ENCODE measurements around the gene MTTP. TPM values are rescaled to one million over a fixed set of nuclear protein-coding genes. Genes with fewer than 3 reads are reported as not detected.

The MTTP gene
- total and polyA plus RNA-seq, 2 experiments from 2014 or later, result 0.08 to 0.14 TPM

DNA sequence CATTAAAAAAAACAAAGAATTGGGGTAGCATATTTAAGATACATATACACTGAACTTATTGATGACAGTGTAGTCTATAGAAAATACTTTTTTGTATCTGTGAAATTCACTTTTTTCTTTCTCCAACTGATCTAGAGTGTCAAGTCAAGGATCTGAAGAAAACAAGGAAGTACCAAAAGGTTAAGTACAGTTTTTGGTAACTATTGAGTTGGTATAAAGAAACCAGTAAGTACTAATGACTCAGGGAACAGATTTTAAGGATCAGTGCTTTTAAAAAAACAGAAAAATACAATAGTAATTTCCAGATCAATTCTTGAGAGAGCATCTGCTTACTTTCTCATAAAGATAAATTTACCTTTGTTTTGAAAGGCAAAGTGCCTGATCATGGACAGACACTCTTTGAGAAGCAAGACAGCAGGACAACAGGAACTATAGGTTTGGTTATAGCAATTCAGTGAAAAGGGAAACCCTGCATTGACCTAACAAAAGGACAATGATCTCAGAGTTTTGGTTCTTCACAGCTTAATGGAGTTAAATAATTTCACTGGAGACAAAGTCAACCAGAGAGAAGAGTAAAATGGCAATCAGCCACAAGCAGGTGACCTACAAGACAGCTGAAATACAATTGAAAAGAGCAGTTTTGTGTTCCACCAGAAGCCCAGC, 34.2 kb upstream of the MTTP start (continued):
- TF ChIP-seq ZNF462 (CRISPR knock-in tag; IDR thresholded peaks at IDR 0.05), result no peak

DNA sequence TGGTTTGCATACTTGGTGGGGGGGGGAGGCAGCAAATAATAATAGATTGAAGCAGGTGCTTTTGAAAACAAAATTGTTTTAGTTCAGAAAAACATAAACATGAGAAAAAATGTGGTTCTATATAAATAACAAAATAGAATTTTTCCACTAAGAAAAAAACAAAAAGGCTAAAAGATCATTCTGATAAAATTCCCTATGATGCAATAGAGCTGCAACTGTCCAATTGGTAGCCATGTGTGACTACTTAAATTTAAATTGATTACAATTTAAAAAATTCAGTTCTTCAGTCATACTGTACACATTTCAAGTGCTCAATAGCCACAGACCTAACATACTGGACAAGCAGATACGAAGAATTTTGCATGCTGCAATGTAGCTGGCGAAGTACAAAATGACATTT, 21.8 kb upstream of the MTTP start:
- Histone ChIP-seq H3K79me2 (replicated peaks; ENCODE audit: insufficient read depth) (no peaks in the 10 kb centered on the region), H3K36me3 (ENCODE audit: insufficient read depth) (no peaks in the 10 kb centered on the region), H3K4me3 (no peak overlapping the region), H3K4me1 (ENCODE audit: insufficient read depth) (peaks cover 7% of the 10 kb centered on the region; the same call in 1 of the 2 replicates), H3K4me2 (no peak overlapping the region), H3K27ac (ENCODE audit: low read depth) (no peak overlapping the region), H3F3A (replicated peaks; ENCODE audit: low read depth) (no peaks in the 10 kb centered on the region), H3K9me2 (ENCODE audit: insufficient read depth) (no peaks in the 10 kb centered on the region), H4K20me1 (replicated peaks; ENCODE audit: insufficient read depth) (no peaks in the 10 kb centered on the region), H3K27me3 (ENCODE audit: insufficient read depth) (no peaks in the 10 kb centered on the region), H2AFZ (no peak overlapping the region)
- Mint-ChIP-seq H3K27me3 (ENCODE audit: insufficient read depth, low read depth, poor library complexity) (no peaks in the 10 kb centered on the region), H3K9me3 (no peaks in the 10 kb centered on the region), H3K27ac (no peak overlapping the region), H3K4me1 (peaks cover 7% of the 10 kb centered on the region; the same call in 2 of the 3 replicates), H3K36me3 (ENCODE audit: low read depth) (no peaks in the 10 kb centered on the region), H3K4me3 (no peak overlapping the region)
- ATAC-seq (no peak), DNase-seq (ENCODE audit: low spot score) (no peak)
- TF ChIP-seq, protein P1, sequence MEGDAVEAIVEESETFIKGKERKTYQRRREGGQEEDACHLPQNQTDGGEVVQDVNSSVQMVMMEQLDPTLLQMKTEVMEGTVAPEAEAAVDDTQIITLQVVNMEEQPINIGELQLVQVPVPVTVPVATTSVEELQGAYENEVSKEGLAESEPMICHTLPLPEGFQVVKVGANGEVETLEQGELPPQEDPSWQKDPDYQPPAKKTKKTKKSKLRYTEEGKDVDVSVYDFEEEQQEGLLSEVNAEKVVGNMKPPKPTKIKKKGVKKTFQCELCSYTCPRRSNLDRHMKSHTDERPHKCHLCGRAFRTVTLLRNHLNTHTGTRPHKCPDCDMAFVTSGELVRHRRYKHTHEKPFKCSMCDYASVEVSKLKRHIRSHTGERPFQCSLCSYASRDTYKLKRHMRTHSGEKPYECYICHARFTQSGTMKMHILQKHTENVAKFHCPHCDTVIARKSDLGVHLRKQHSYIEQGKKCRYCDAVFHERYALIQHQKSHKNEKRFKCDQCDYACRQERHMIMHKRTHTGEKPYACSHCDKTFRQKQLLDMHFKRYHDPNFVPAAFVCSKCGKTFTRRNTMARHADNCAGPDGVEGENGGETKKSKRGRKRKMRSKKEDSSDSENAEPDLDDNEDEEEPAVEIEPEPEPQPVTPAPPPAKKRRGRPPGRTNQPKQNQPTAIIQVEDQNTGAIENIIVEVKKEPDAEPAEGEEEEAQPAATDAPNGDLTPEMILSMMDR (conservative IDR thresholded peaks at IDR 0.05; ENCODE audit: low read depth in 2 of 2), result no peak
- TF ChIP-seq ZNF331 (CRISPR knock-in tag; IDR thresholded peaks at IDR 0.05; ENCODE audit: low read depth), result no peak
- TF ChIP-seq ZNF462 (CRISPR knock-in tag; IDR thresholded peaks at IDR 0.05), result no peak
